C4-2B (cell line): ENCODE results near the gene KRTAP11-1.

ENCODE experiments used
- CTCF ChIP-seq: fragments of 450-650 bp; conservative IDR thresholded peaks from 2 replicates; pipeline ENCODE4 v1.5.1; 2017; ENCODE audit warnings: mild to moderate bottlenecking
- ZFX ChIP-seq: fragments of 450-650 bp; IDR thresholded peaks from 2 replicates; pipeline ENCODE4 v1.6.1; 2017

DNA sequence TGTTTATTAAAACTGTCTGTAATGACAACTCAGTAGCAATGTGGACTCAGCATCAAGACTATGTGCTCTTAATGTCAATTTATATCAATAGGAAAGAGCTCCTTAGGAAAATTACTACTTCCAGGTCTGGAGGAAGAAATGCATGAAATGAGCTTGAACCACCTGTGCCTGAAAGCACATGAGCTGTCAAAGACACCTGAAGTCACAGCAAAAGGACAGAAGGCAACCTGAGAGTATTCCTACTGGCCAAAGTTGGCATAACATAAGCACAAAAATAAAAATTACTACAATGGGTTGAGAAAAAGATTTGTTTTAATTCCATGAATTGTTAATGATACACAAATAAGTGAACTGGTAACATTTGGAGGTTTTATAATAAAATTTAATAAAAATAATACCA is 38.4 kb downstream of the KRTAP11-1 start:
- TF ChIP-seq CTCF (no peak; the same call in 1 of the 2 replicates), ZFX (no peak)
